H1 (cell line): ENCODE measurements around the gene FBXL17. TPM values are rescaled to one million over a fixed set of nuclear protein-coding genes. Genes with fewer than 3 reads are reported as not detected.

ENCODE experiments used
- CTCF ChIA-PET: fragments of 300-600 bp; sonication (Branson Sonifier 250); formaldehyde crosslinking; loops from one replicate; lab custom pipeline; 2021; ENCODE audit not compliant: partially characterized antibody; lab: Charles Lee
- POLR2A ChIA-PET: fragments of 300-600 bp; sonication (Branson Sonifier 250); formaldehyde crosslinking; loops from one replicate; lab custom pipeline; 2021; ENCODE audit warnings: inconsistent platforms; ENCODE audit not compliant: partially characterized antibody; lab: Charles Lee
- DNase-seq, 2 experiments: peaks; one replicate each; pipeline versions ENCODE4 v3.0.0 to v3.0.0-alpha.2; 2010 to 2022; ENCODE audit warnings: low spot score in 2 of 2, low read depth in 1 of 2, mixed read lengths in 1 of 2
- FAIRE-seq: peaks from 2 replicates; lab custom pipeline; 2011; peaks lifted over from hg19 to GRCh38; lab: Jason Lieb, UNC
- H2AFZ ChIP-seq: 2 replicates; pipeline ENCODE4 v1.8.1; 2012; ENCODE audit warnings: low read length, inconsistent platforms
- H2AK5ac ChIP-seq: 2 replicates; pipeline ENCODE4 v1.6.1; 2013; ENCODE audit warnings: low read depth, low read length
- H2BK120ac ChIP-seq: replicated peaks from 2 replicates; pipeline ENCODE3; 2013; ENCODE audit warnings: low read depth, low read length, inconsistent platforms
- H2BK12ac ChIP-seq: 2 replicates; pipeline ENCODE4 v1.6.1; 2013; ENCODE audit warnings: low read depth, low read length
- H2BK15ac ChIP-seq: 2 replicates; pipeline ENCODE4 v1.6.1; 2013; ENCODE audit warnings: low read length
- H2BK20ac ChIP-seq: 2 replicates; pipeline ENCODE4 v1.6.1; 2013; ENCODE audit warnings: low read length
- H2BK5ac ChIP-seq: 2 replicates; pipeline ENCODE4 v1.6.1; 2013; ENCODE audit warnings: low read depth, low read length
- H3K14ac ChIP-seq: 2 replicates; pipeline ENCODE4 v1.6.1; 2013; ENCODE audit warnings: inconsistent platforms; ENCODE audit not compliant: insufficient read length
- H3K18ac ChIP-seq: 2 replicates; pipeline ENCODE4 v1.6.1; 2013; ENCODE audit warnings: low read length; ENCODE audit errors: extremely low read depth
- H3K23ac ChIP-seq: 2 replicates; pipeline ENCODE4 v1.6.1; 2013; ENCODE audit warnings: inconsistent platforms; ENCODE audit not compliant: insufficient read length
- H3K23me2 ChIP-seq: 2 replicates; pipeline ENCODE4 v1.6.1; 2013; ENCODE audit warnings: low read depth, low read length
- H3K27ac ChIP-seq: 2 replicates; pipeline ENCODE4 v1.6.1; 2011; ENCODE audit warnings: low read depth, low read length, inconsistent platforms
- H3K27me3 ChIP-seq, 4 experiments: replicated peaks in 1 of 4; 1 replicate in 1 of 4; 2 replicates in 3 of 4; pipeline versions ENCODE4 v1.6.1 to v1.8.1; 2011 to 2013; ENCODE audit warnings: low read length in 3 of 4, mild to moderate bottlenecking in 3 of 4, inconsistent platforms in 2 of 4, mixed read lengths in 2 of 4, moderate library complexity in 1 of 4; ENCODE audit not compliant: control insufficient read depth in 3 of 4, insufficient read depth in 3 of 4; ENCODE audit errors: extremely low read depth in 1 of 4
- H3K36me3 ChIP-seq, 4 experiments: 2 replicates each; pipeline versions ENCODE4 v1.6.1 to v1.8.1; 2011 to 2013; ENCODE audit warnings: mild to moderate bottlenecking in 4 of 4, low read length in 3 of 4, moderate library complexity in 2 of 4, control low read depth in 1 of 4, inconsistent platforms in 1 of 4; ENCODE audit not compliant: insufficient read depth in 4 of 4, control insufficient read depth in 2 of 4
- H3K4ac ChIP-seq: replicated peaks from 2 replicates; pipeline ENCODE3; 2013; ENCODE audit warnings: low read length, low read depth, mixed read lengths, inconsistent platforms; ENCODE audit not compliant: insufficient read length
- H3K4me1 ChIP-seq, 4 experiments: replicated peaks in 1 of 4; 1 replicate in 1 of 4; 2 replicates in 3 of 4; pipeline versions ENCODE4 v1.6.1 to v1.8.1; 2011 to 2013; ENCODE audit warnings: low read length in 3 of 4, inconsistent platforms in 2 of 4, mixed read lengths in 1 of 4; ENCODE audit not compliant: insufficient read depth in 4 of 4, control insufficient read depth in 3 of 4
- H3K4me2 ChIP-seq, 2 experiments: 2 replicates each; pipeline versions ENCODE4 v1.6.1 to v1.8.1; 2011 to 2013; ENCODE audit warnings: low read depth in 2 of 2, low read length in 2 of 2, control low read depth in 1 of 2, inconsistent platforms in 1 of 2, mild to moderate bottlenecking in 1 of 2; ENCODE audit not compliant: insufficient read depth in 1 of 2
- H3K4me3 ChIP-seq, 4 experiments: fragments of 200-600, 300-600 bp in 1 of 4; sonication (generic), shearing (Covaris generic), sonication (Bioruptor Twin) in 1 of 4; 2 replicates each; pipeline versions ENCODE4 v1.5.1 to v1.8.1; 2011 to 2016; ENCODE audit warnings: low read length in 4 of 4, low read depth in 3 of 4, control low read depth in 2 of 4, inconsistent platforms in 2 of 4, mild to moderate bottlenecking in 2 of 4, mixed read lengths in 1 of 4, moderate library complexity in 1 of 4; ENCODE audit not compliant: insufficient read depth in 2 of 4; ENCODE audit errors: extremely low read depth in 1 of 4
- H3K56ac ChIP-seq: replicated peaks from 2 replicates; pipeline ENCODE3; 2013; ENCODE audit warnings: low read depth, mild to moderate bottlenecking, mixed read lengths, low read length, inconsistent platforms; ENCODE audit not compliant: insufficient read length
- H3K79me1 ChIP-seq: 2 replicates; pipeline ENCODE4 v1.6.1; 2013; ENCODE audit warnings: low read depth, low read length, control low read depth
- H3K79me2 ChIP-seq, 2 experiments: 2 replicates each; pipeline versions ENCODE4 v1.6.1 to v1.8.1; 2012 to 2013; ENCODE audit warnings: low read length in 2 of 2, mild to moderate bottlenecking in 2 of 2, inconsistent platforms in 1 of 2; ENCODE audit not compliant: insufficient read depth in 2 of 2, control insufficient read depth in 1 of 2
- H3K9ac ChIP-seq, 4 experiments: replicated peaks in 1 of 4; 1 replicate in 1 of 4; 2 replicates in 3 of 4; pipeline versions ENCODE4 v1.6.1 to v1.8.1; 2011 to 2013; ENCODE audit warnings: low read depth in 3 of 4, low read length in 3 of 4, control low read depth in 2 of 4, mild to moderate bottlenecking in 2 of 4, moderate library complexity in 2 of 4, inconsistent platforms in 1 of 4; ENCODE audit errors: extremely low read depth in 1 of 4
- H3K9me3 ChIP-seq, 2 experiments: 2 replicates each; pipeline versions ENCODE4 v1.6.1 to v1.8.1; 2012 to 2013; ENCODE audit warnings: mild to moderate bottlenecking in 2 of 2, moderate library complexity in 2 of 2, control low read depth in 1 of 2, inconsistent platforms in 1 of 2, low read depth in 1 of 2, low read length in 1 of 2, mixed read lengths in 1 of 2; ENCODE audit not compliant: insufficient read depth in 2 of 2
- H4K20me1 ChIP-seq, 2 experiments: replicated peaks in 1 of 2; 2 replicates each; pipeline versions ENCODE3 to v1.8.1; 2011 to 2013; ENCODE audit warnings: inconsistent platforms in 2 of 2, low read length in 2 of 2, mild to moderate bottlenecking in 1 of 2; ENCODE audit not compliant: insufficient read depth in 2 of 2, control insufficient read depth in 1 of 2
- H4K5ac ChIP-seq: 2 replicates; pipeline ENCODE4 v1.6.1; 2013; ENCODE audit warnings: low read length, low read depth, mixed read lengths, inconsistent platforms; ENCODE audit not compliant: insufficient read length
- H4K8ac ChIP-seq: 2 replicates; pipeline ENCODE4 v1.8.0; 2013; ENCODE audit warnings: mild to moderate bottlenecking, moderate library complexity, low read length, inconsistent platforms; ENCODE audit not compliant: insufficient read depth; ENCODE audit errors: extremely low read depth
- H4K91ac ChIP-seq: replicated peaks from 2 replicates; pipeline ENCODE3; 2013; ENCODE audit warnings: low read length, mixed read lengths, inconsistent platforms; ENCODE audit not compliant: insufficient read length
- CBX5 ChIP-seq: fragments of 300-800, 300-1000 bp; sonication (generic); IDR thresholded peaks from 2 replicates; pipeline ENCODE4 v1.7.1; 2016; ENCODE audit warnings: antibody characterized with exemption, low read length, low read depth
- CHD1 ChIP-seq: IDR thresholded peaks from 2 replicates; pipeline ENCODE4 v1.6.1; 2012; ENCODE audit warnings: low read depth, low read length, improper control_type of control experiment
- CTCF ChIP-seq, 3 experiments: IDR thresholded peaks; 1 replicate in 2 of 3; 2 replicates in 1 of 3; pipeline versions ENCODE4 v1.5.1 to v1.6.1; 2011; ENCODE audit warnings: low read length in 3 of 3, mild to moderate bottlenecking in 3 of 3, inconsistent platforms in 2 of 3, low read depth in 1 of 3, moderate library complexity in 1 of 3; ENCODE audit not compliant: insufficient read depth in 1 of 3; ENCODE audit errors: control extremely low read depth in 1 of 3
- FOSL1 ChIP-seq: IDR thresholded peaks from 2 replicates; pipeline ENCODE4 v1.6.1; 2011; ENCODE audit warnings: mild to moderate bottlenecking, low read depth, low read length, moderate library complexity; ENCODE audit not compliant: insufficient read depth
- GABPA ChIP-seq: IDR thresholded peaks from 2 replicates; pipeline ENCODE4 v1.6.1; 2011; ENCODE audit warnings: mild to moderate bottlenecking, low read length, moderate library complexity, borderline replicate concordance; ENCODE audit not compliant: insufficient read depth
- HDAC2 ChIP-seq, 2 experiments: fragments of 300-600 bp in 1 of 2; sonication (generic) in 1 of 2; IDR thresholded peaks; 2 replicates each; pipeline ENCODE4 v1.6.1; 2011 to 2012; ENCODE audit warnings: low read depth in 2 of 2, low read length in 2 of 2, mild to moderate bottlenecking in 2 of 2, moderate library complexity in 2 of 2, borderline replicate concordance in 1 of 2, inconsistent platforms in 1 of 2
- HDAC6 ChIP-seq: IDR thresholded peaks from one replicate; pipeline ENCODE4 v1.7.1; 2012; ENCODE audit warnings: low read depth, mild to moderate bottlenecking, inconsistent platforms, low read length, moderate library complexity
- JUN ChIP-seq: IDR thresholded peaks from 2 replicates; pipeline ENCODE4 v1.6.1; 2011; ENCODE audit warnings: low read depth, mild to moderate bottlenecking, improper control_type of control experiment, low read length
- NANOG ChIP-seq: IDR thresholded peaks from 2 replicates; pipeline ENCODE4 v1.6.1; 2011; ENCODE audit warnings: low read length, low read depth, mild to moderate bottlenecking, inconsistent platforms; ENCODE audit not compliant: insufficient read depth, poor library complexity, severe bottlenecking
- PHF8 ChIP-seq: fragments of 200-600 bp; sonication (generic); conservative IDR thresholded peaks from 2 replicates; pipeline ENCODE4 v1.7.1; 2012; ENCODE audit warnings: low read depth, mild to moderate bottlenecking, inconsistent platforms, low read length, moderate library complexity
- SIRT6 ChIP-seq: IDR thresholded peaks from one replicate; pipeline ENCODE4 v1.7.1; 2012; ENCODE audit warnings: low read length, inconsistent platforms
- ZNF274 ChIP-seq: IDR thresholded peaks from 2 replicates; pipeline ENCODE4 v1.7.0; 2012; ENCODE audit warnings: low read length, borderline replicate concordance; ENCODE audit errors: extremely low read depth
- WGBS, 2 experiments: shearing (Covaris generic) in 1 of 2; methylation state at CpG; one replicate each; pipeline versions ENCODE4 v1.1.6 to v1.1.7; 2013 to 2015; ENCODE audit warnings: low lambda C conversion rate in 2 of 2, mixed read lengths in 2 of 2, inconsistent platforms in 1 of 2, low coverage in 1 of 2, missing lambda C conversion rate in 1 of 2; ENCODE audit not compliant: insufficient replicate concordance in 2 of 2, insufficient coverage in 1 of 2, insufficient read length in 1 of 2; ENCODE audit errors: extremely low coverage in 1 of 2, missing lambda C conversion rate in 1 of 2; 5-methylcytosine and 5-hydroxymethylcytosine counted together
- polyA plus RNA-seq, 7 experiments: library from polyadenylated mRNA; depleted of rRNA in 3 of 7; stranded (reverse) in 5 of 7; unstranded in 2 of 7; fragments of >200 nt in 5 of 7; fragments of 200-250 nt in 2 of 7; gene quantifications; 1 replicate in 5 of 7; 2 replicates in 1 of 7; 4 replicates in 1 of 7; pipeline versions ENCODE4 v1.2.1 to v1.2.3, GENCODE V29; 2011 to 2013; ENCODE audit warnings: missing spikeins in 2 of 7, mixed read lengths in 2 of 7
- total RNA-seq: library from RNA; stranded (reverse); fragmentation: NEBNext Ultra II Directional; extraction: Animal tissue kit (Norgen Biotek cat#: 25700); gene quantifications from 2 replicates; pipeline ENCODE4 v1.2.1, GENCODE V29; 2021

Gene FBXL17
- total and polyA plus RNA-seq, 2 of the 8 experiments (the other 6 are each of a cell fraction or from before 2014, with no cell fraction given): 0.35 to 4.3 TPM

GRCh38 chr5:108001222-108001621 lies 380.7 kb downstream of the FBXL17 start:
- no peaks in the 10 kb centered on the region for H3K36me3 ChIP-seq
- H2BK5ac ChIP-seq: no peak overlapping the region
- H4K8ac ChIP-seq: no peak overlapping the region
- no peak overlapping the region for H3K56ac ChIP-seq
- ChIA-PET CTCF (no interaction called here), POLR2A (no interaction called here)
- no peak overlapping the region for H2BK120ac ChIP-seq
- H2AFZ ChIP-seq: no peak overlapping the region
- H3K14ac ChIP-seq: no peak overlapping the region
- H2BK20ac ChIP-seq: no peak overlapping the region
- no peaks in the 10 kb centered on the region; the same call in 1 of the 2 replicates for H3K23me2 ChIP-seq
- no peaks in the 10 kb centered on the region for H3K27me3 ChIP-seq
- no peak overlapping the region for H2BK12ac ChIP-seq
- no peak overlapping the region for H3K4me3 ChIP-seq
- H3K18ac ChIP-seq: no peak overlapping the region
- H3K79me2 ChIP-seq: no peaks in the 10 kb centered on the region
- no peak overlapping the region for H4K91ac ChIP-seq
- FAIRE-seq: no peak
- no peak overlapping the region for H3K23ac ChIP-seq
- H2BK15ac ChIP-seq: no peak overlapping the region
- no peak overlapping the region for H3K27ac ChIP-seq
- WGBS, 2 experiments: 98% methylated on average over 4 of the region's 4 CpGs; no CpG with 5 or more reads in 1 of the 2 experiments
- no peak overlapping the region for H3K9ac ChIP-seq
- DNase-seq: no peak
- peaks cover 0 to 7% (median 1%) of the 10 kb centered on the region in 4 experiments; a peak in 2 of 7 replicates for H3K4me1 ChIP-seq
- H3K9me3 ChIP-seq: no peaks in the 10 kb centered on the region
- no peak overlapping the region for H4K5ac ChIP-seq
- H2AK5ac ChIP-seq: no peak overlapping the region
- no peak overlapping the region for H3K4me2 ChIP-seq
- no peaks in the 10 kb centered on the region for H4K20me1 ChIP-seq
- no peak overlapping the region for H3K4ac ChIP-seq
- no peaks in the 10 kb centered on the region for H3K79me1 ChIP-seq
- TF ChIP-seq JUN (no peak), CTCF (IDR thresholded peaks at IDR 0.05; ENCODE audit: control extremely low read depth in 1 of 3, insufficient read depth in 1 of 3, low read depth in 1 of 3, low read length in 3 of 3) (no peak), PHF8 (no peak), CBX5 (no peak), HDAC2 (IDR thresholded peaks at IDR 0.05; ENCODE audit: borderline replicate concordance in 1 of 2, low read depth in 2 of 2, low read length in 2 of 2) (no peak), CHD1 (no peak), HDAC6 (no peak), GABPA (no peak), SIRT6 (no peak), FOSL1 (no peak), ZNF274 (no peak), NANOG (no peak)
